GM23338 (cell line): ENCODE results near the gene MPP2. TPM values are rescaled to one million over a fixed set of nuclear protein-coding genes. Genes with fewer than 3 reads are reported as not detected.

Experiments used
- ATAC-seq: fragments of 200-7000 bp; cut with Tn5 transposase; 3 replicates; pipeline ENCODE4 v1.9.1; 2020
- DNase-seq: peaks from one replicate; pipeline ENCODE4 v3.0.0-alpha.2; 2015; ENCODE audit warnings: low spot score
- H2AFZ ChIP-seq: fragments of 200-600 bp; sonication (generic); 2 replicates; pipeline ENCODE4 v1.8.0; 2016; ENCODE audit warnings: antibody characterized with exemption, mild to moderate bottlenecking, moderate library complexity
- H3F3A ChIP-seq: fragments of 200-600 bp; sonication (generic); replicated peaks from 2 replicates; pipeline ENCODE4 v1.8.0; 2017; ENCODE audit warnings: antibody characterized with exemption, mixed run types, low read depth
- H3K27ac ChIP-seq: fragments of 200-600 bp; sonication (generic); 2 replicates; pipeline ENCODE4 v1.6.1; 2016; ENCODE audit warnings: low read depth
- H3K27me3 ChIP-seq: fragments of 200-600 bp; sonication (generic); 2 replicates; pipeline ENCODE4 v1.8.0; 2016; ENCODE audit warnings: mild to moderate bottlenecking, mixed run types, moderate library complexity; ENCODE audit not compliant: insufficient read depth
- H3K36me3 ChIP-seq: fragments of 200-600 bp; sonication (generic); 2 replicates; pipeline ENCODE4 v1.8.0; 2016; ENCODE audit warnings: mild to moderate bottlenecking; ENCODE audit not compliant: insufficient read depth
- H3K4me1 ChIP-seq: fragments of 200-600 bp; sonication (generic); 2 replicates; pipeline ENCODE4 v1.8.0; 2016; ENCODE audit warnings: mild to moderate bottlenecking, moderate library complexity; ENCODE audit not compliant: insufficient read depth
- H3K4me2 ChIP-seq: fragments of 200-600 bp; sonication (generic); 2 replicates; pipeline ENCODE4 v1.7.1; 2017; ENCODE audit warnings: mixed run types
- H3K4me3 ChIP-seq: fragments of 200-600 bp; sonication (generic); 2 replicates; pipeline ENCODE4 v1.6.1; 2016; ENCODE audit warnings: mixed run types
- H3K79me2 ChIP-seq: fragments of 200-600 bp; sonication (generic); replicated peaks from 2 replicates; pipeline ENCODE4 v1.8.0; 2017; ENCODE audit warnings: mild to moderate bottlenecking; ENCODE audit not compliant: insufficient read depth
- H3K9me2 ChIP-seq: fragments of 200-600 bp; sonication (generic); 2 replicates; pipeline ENCODE4 v1.8.0; 2017; ENCODE audit not compliant: insufficient read depth
- H4K20me1 ChIP-seq: fragments of 200-600 bp; sonication (generic); replicated peaks from 2 replicates; pipeline ENCODE4 v1.8.0; 2017; ENCODE audit warnings: mild to moderate bottlenecking; ENCODE audit not compliant: insufficient read depth
- H3K27ac Mint-ChIP-seq: 2 replicates; pipeline ENCODE4 v1.8.0; 2020; ENCODE audit warnings: inconsistent platforms, mild to moderate bottlenecking, moderate library complexity, mixed read lengths
- H3K27me3 Mint-ChIP-seq: 3 replicates; pipeline ENCODE4 v1.8.0; 2022; ENCODE audit warnings: low read depth, mild to moderate bottlenecking, moderate library complexity, mixed read lengths, inconsistent platforms; ENCODE audit not compliant: insufficient read depth, poor library complexity
- H3K36me3 Mint-ChIP-seq: 3 replicates; pipeline ENCODE4 v1.8.0; 2021; ENCODE audit warnings: low read depth, mild to moderate bottlenecking, inconsistent platforms, moderate library complexity, mixed read lengths
- H3K4me1 Mint-ChIP-seq: 3 replicates; pipeline ENCODE4 v1.8.0; 2020; ENCODE audit warnings: mild to moderate bottlenecking, inconsistent platforms, mixed read lengths
- H3K4me3 Mint-ChIP-seq: 3 replicates; pipeline ENCODE4 v1.8.0; 2021; ENCODE audit warnings: moderate library complexity, mild to moderate bottlenecking, inconsistent platforms, mixed read lengths
- H3K9me3 Mint-ChIP-seq: 3 replicates; pipeline ENCODE4 v1.8.0; 2020; ENCODE audit warnings: moderate library complexity, mild to moderate bottlenecking, inconsistent platforms, mixed read lengths
- CREB1 ChIP-seq: fragments of 250-450 bp; sonication (Bioruptor Pico); IDR thresholded peaks from 2 replicates; pipeline ENCODE4 v1.5.0; 2020; ENCODE audit warnings: low read depth, mild to moderate bottlenecking, moderate library complexity
- CTCF ChIP-seq, 2 experiments: fragments of 200-600 bp in 1 of 2; sonication (generic) in 1 of 2; conservative IDR thresholded peaks; 2 replicates each; pipeline versions ENCODE4 v1.5.1 to v1.6.1; 2016 to 2017; ENCODE audit warnings: antibody characterized with exemption in 2 of 2, low read depth in 2 of 2, mild to moderate bottlenecking in 2 of 2, moderate library complexity in 1 of 2
- EZH2 ChIP-seq: fragments of 200-600 bp; sonication (generic); IDR thresholded peaks from one replicate; pipeline ENCODE4 v1.8.0; 2017; ENCODE audit warnings: antibody characterized with exemption, mild to moderate bottlenecking, low read depth; ENCODE audit not compliant: unreplicated experiment
- EZH2phosphoT487 ChIP-seq: fragments of 200-600 bp; sonication (generic); IDR thresholded peaks from one replicate; pipeline ENCODE4 v1.8.1; 2018; ENCODE audit warnings: antibody characterized with exemption; ENCODE audit not compliant: unreplicated experiment
- NANOG ChIP-seq: IDR thresholded peaks from 2 replicates; pipeline ENCODE4 v1.6.1; 2016; ENCODE audit warnings: antibody characterized with exemption, borderline replicate concordance
- POLR2AphosphoS5 ChIP-seq: IDR thresholded peaks from 2 replicates; pipeline ENCODE4 v1.6.1; 2016; ENCODE audit warnings: antibody characterized with exemption, low read depth
- ZNF114 ChIP-seq: fragments of 250-450 bp; sonication (Bioruptor Pico); IDR thresholded peaks from 2 replicates; pipeline ENCODE4 v1.5.0; 2020; ENCODE audit warnings: mild to moderate bottlenecking, moderate library complexity
- ZNF331 ChIP-seq: fragments of 250-450 bp; sonication (Bioruptor Pico); IDR thresholded peaks from 2 replicates; pipeline ENCODE4 v1.5.0; 2020; ENCODE audit warnings: low read depth, mild to moderate bottlenecking, moderate library complexity
- polyA plus RNA-seq: library from polyadenylated mRNA; unstranded; fragments of >200 nt; fragmentation: Nextera tagmentation; extraction: Ambion mirVana; gene quantifications from 2 replicates; pipeline ENCODE4 v1.2.1, GENCODE V29; 2016
- total RNA-seq: library from RNA; depleted of rRNA; stranded (reverse); fragments of >200 nt; shearing (Covaris generic); gene quantifications from 2 replicates; pipeline ENCODE4 v1.2.3, GENCODE V29; 2014
- TF ChIP-seq, protein P1 (sequence below): IDR thresholded peaks from one replicate; pipeline ENCODE4 v1.6.1; 2018; ENCODE audit warnings: antibody characterized with exemption; ENCODE audit not compliant: unreplicated experiment

The MPP2 gene
- total and polyA plus RNA-seq, 2 experiments from 2014 or later = 7.8 to 20.7 TPM

DNA sequence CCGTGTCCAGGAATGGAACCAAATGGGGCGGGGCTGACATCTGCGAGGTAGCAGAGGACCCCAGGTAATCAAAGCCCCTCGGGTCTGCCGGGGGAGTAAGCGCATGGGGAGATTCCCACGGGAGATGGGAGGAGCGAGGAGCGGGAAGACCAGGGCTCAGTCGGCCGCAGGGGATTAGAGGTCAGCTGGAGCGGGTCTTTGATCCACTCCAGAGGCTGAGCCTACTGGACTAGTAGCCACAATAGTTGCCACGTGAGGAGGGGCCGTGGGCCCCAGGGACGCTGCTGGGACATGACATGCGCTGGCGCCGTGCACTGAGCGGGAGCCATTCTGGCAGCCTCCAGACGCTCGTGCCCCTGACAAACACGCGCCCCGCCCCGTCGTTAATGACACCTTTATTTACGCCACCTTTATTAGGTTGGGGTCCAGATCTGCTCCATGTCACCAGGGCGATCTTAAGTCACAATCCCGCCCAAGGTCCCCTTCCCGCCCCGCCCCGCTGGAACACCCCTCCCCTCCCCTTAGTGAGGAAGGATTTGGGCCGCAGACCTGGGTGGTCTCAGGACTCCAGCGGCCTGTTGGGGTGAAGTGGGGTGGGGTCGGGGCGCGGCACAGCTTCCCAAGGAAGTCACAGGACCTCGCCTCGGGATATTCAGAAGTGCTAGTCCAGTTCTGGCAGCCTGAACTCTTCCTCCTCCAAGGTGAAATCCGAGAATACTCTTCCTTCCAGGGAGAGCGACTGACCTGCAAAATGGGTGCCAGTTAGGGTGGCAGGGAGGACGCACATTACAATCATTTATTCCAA lies 19.9 kb upstream of the MPP2 start:
- Histone ChIP-seq H3K27ac (no peak overlapping the region), H3K4me1 (peaks cover 6% of the 10 kb centered on the region), H3K4me2 (peak overlapping the region; percentile 87), H3K27me3 (peaks cover 47% of the 10 kb centered on the region), H3K4me3 (peak overlapping the region; percentile 58), H2AFZ (peak overlapping the region; percentile 94), H3F3A (no peaks in the 10 kb centered on the region), H4K20me1 (no peaks in the 10 kb centered on the region), H3K36me3 (no peaks in the 10 kb centered on the region), H3K79me2 (no peaks in the 10 kb centered on the region), H3K9me2 (0 out of 2 replicates have a peak, but pooled peaks cover 2% of the 10 kb centered on the region)
- DNase-seq = no peak
- H3K27me3 Mint-ChIP-seq = peaks cover 29% of the 10 kb centered on the region
- 0 out of 3 replicates have a peak, but pooled peaks cover 2% of the 10 kb centered on the region for H3K9me3 Mint-ChIP-seq
- TF ChIP-seq, protein P1, sequence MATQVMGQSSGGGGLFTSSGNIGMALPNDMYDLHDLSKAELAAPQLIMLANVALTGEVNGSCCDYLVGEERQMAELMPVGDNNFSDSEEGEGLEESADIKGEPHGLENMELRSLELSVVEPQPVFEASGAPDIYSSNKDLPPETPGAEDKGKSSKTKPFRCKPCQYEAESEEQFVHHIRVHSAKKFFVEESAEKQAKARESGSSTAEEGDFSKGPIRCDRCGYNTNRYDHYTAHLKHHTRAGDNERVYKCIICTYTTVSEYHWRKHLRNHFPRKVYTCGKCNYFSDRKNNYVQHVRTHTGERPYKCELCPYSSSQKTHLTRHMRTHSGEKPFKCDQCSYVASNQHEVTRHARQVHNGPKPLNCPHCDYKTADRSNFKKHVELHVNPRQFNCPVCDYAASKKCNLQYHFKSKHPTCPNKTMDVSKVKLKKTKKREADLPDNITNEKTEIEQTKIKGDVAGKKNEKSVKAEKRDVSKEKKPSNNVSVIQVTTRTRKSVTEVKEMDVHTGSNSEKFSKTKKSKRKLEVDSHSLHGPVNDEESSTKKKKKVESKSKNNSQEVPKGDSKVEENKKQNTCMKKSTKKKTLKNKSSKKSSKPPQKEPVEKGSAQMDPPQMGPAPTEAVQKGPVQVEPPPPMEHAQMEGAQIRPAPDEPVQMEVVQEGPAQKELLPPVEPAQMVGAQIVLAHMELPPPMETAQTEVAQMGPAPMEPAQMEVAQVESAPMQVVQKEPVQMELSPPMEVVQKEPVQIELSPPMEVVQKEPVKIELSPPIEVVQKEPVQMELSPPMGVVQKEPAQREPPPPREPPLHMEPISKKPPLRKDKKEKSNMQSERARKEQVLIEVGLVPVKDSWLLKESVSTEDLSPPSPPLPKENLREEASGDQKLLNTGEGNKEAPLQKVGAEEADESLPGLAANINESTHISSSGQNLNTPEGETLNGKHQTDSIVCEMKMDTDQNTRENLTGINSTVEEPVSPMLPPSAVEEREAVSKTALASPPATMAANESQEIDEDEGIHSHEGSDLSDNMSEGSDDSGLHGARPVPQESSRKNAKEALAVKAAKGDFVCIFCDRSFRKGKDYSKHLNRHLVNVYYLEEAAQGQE = no peak
- TF ChIP-seq EZH2 = peak; percentile 24
- H3K36me3 Mint-ChIP-seq = no peaks in the 10 kb centered on the region; the same call in 2 of the 3 replicates
- peak; percentile 77 for ATAC-seq
- peak overlapping the region; percentile 70 for H3K4me3 Mint-ChIP-seq
- H3K27ac Mint-ChIP-seq = no peak overlapping the region
- H3K4me1 Mint-ChIP-seq = peaks cover 9% of the 10 kb centered on the region

- DNase-seq = no peak
- Mint-ChIP-seq H3K27me3 (peaks cover 33% of the 10 kb centered on the region), H3K4me1 (peaks cover 9% of the 10 kb centered on the region), H3K36me3 (no peaks in the 10 kb centered on the region; the same call in 2 of the 3 replicates), H3K4me3 (no peak overlapping the region), H3K9me3 (0 out of 3 replicates have a peak, but pooled peaks cover 2% of the 10 kb centered on the region), H3K27ac (no peak overlapping the region)
- Histone ChIP-seq H3K4me3 (no peak overlapping the region), H3F3A (no peaks in the 10 kb centered on the region), H3K4me2 (no peak overlapping the region), H3K27ac (no peak overlapping the region), H3K27me3 (peaks cover 47% of the 10 kb centered on the region), H3K79me2 (no peaks in the 10 kb centered on the region), H4K20me1 (no peaks in the 10 kb centered on the region), H3K36me3 (no peaks in the 10 kb centered on the region), H3K9me2 (0 out of 2 replicates have a peak, but pooled peaks cover 2% of the 10 kb centered on the region), H3K4me1 (peaks cover 6% of the 10 kb centered on the region), H2AFZ (no peak overlapping the region)
- no peak for ATAC-seq
- TF ChIP-seq NANOG (no peak), CTCF (conservative IDR thresholded peaks at IDR 0.05; ENCODE audit: low read depth in 2 of 2) (no peak), ZNF114 (CRISPR knock-in tag) (no peak), ZNF331 (CRISPR knock-in tag) (no peak), CREB1 (CRISPR knock-in tag) (no peak), POLR2AphosphoS5 (no peak), EZH2phosphoT487 (no peak)
Observed at GRCh38 chr17:43924558-43924957, 17.2 kb upstream of the MPP2 start.
